HEK293T (cell line): ENCODE results near the gene ANKRD11.
A peak's percentile ranks its signal among the peaks of the same experiment; 100 is the strongest.

ENCODE experiments used
- ARNT ChIP-seq: fragments of 450-650 bp; IDR thresholded peaks from 2 replicates; pipeline ENCODE4 v1.6.1; 2017; ENCODE audit warnings: mild to moderate bottlenecking
- BHLHE40 ChIP-seq: fragments of 450-650 bp; IDR thresholded peaks from 2 replicates; pipeline ENCODE4 v1.6.1; 2016; ENCODE audit warnings: mild to moderate bottlenecking, moderate library complexity, borderline replicate concordance
- ELF4 ChIP-seq: fragments of 450-650 bp; IDR thresholded peaks from 2 replicates; pipeline ENCODE4 v1.6.1; 2017; ENCODE audit warnings: antibody characterized with exemption
- FOXA1 ChIP-seq: fragments of 450-650 bp; IDR thresholded peaks from 2 replicates; pipeline ENCODE4 v1.6.1; 2016; ENCODE audit warnings: mild to moderate bottlenecking
- FOXK2 ChIP-seq: fragments of 450-650 bp; IDR thresholded peaks from 2 replicates; pipeline ENCODE4 v1.6.1; 2016; ENCODE audit warnings: mild to moderate bottlenecking
- FOXM1 ChIP-seq: fragments of 450-650 bp; IDR thresholded peaks from 2 replicates; pipeline ENCODE4 v1.6.1; 2017; ENCODE audit warnings: mild to moderate bottlenecking, borderline replicate concordance
- L3MBTL2 ChIP-seq: fragments of 450-650 bp; conservative IDR thresholded peaks from 2 replicates; pipeline ENCODE4 v1.6.1; 2016; ENCODE audit warnings: mild to moderate bottlenecking
- SP1 ChIP-seq: fragments of 450-650 bp; IDR thresholded peaks from 2 replicates; pipeline ENCODE4 v1.6.1; 2017
- SUZ12 ChIP-seq: fragments of 450-650 bp; IDR thresholded peaks from 2 replicates; pipeline ENCODE4 v1.6.1; 2016; ENCODE audit warnings: mild to moderate bottlenecking
- TARDBP ChIP-seq: fragments of 450-650 bp; IDR thresholded peaks from 2 replicates; pipeline ENCODE4 v1.6.1; 2016
- ZNF384 ChIP-seq: fragments of 450-650 bp; IDR thresholded peaks from 2 replicates; pipeline ENCODE4 v1.6.1; 2016
- TF ChIP-seq, protein P1 (sequence below): fragments of 450-650 bp; IDR thresholded peaks from 2 replicates; pipeline ENCODE4 v1.6.1; 2016

DNA sequence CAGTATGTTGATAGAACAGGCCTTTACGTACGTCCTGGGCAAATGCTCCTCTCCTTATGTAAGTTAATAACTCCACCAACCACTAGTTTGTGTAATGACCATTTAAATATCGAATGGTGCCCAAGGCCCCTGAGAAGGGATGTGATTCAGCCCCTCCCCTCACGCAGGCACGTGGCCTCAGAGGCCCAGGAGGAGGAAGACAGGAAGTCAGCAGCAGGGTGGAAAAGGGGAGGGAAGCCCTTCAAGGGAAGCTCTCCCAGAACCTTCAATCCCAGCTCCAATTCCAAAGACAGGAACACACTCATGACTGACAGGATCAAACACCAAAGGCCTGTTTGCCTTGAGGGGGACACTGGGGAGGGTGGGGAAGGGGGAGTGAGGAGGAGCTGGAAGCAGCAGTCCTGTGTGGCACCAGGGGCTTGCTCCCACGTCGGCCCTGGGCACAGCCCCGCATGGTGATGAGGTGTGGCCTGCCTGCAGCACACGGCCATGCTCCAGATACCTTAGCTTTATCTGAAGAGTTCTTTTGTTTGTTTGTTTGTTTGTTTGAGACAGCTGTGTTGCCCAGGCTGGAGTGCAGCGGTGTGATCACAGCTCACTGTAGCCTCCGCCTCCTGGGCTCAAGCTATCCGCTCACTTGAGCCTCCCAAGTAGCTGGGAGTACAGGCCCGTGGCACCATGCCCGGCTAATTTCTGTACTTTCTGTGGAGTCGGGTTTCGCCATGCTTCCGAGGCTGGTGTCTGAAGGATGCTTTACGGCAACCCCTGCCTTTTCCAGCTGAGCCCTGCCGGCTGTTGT is 167.8 kb downstream of the ANKRD11 start:
- TF ChIP-seq FOXM1 = no peak
- TF ChIP-seq ZNF384 = no peak
- TF ChIP-seq, protein P1, sequence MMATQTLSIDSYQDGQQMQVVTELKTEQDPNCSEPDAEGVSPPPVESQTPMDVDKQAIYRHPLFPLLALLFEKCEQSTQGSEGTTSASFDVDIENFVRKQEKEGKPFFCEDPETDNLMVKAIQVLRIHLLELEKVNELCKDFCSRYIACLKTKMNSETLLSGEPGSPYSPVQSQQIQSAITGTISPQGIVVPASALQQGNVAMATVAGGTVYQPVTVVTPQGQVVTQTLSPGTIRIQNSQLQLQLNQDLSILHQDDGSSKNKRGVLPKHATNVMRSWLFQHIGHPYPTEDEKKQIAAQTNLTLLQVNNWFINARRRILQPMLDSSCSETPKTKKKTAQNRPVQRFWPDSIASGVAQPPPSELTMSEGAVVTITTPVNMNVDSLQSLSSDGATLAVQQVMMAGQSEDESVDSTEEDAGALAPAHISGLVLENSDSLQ = 0 out of 2 replicates have a peak, but pooled peaks have one; percentile 11
- TF ChIP-seq FOXA1 = no peak
- no peak for TF ChIP-seq FOXK2
- TF ChIP-seq ARNT = no peak
- TF ChIP-seq TARDBP = no peak
- TF ChIP-seq BHLHE40 = no peak
- TF ChIP-seq L3MBTL2 = peak; percentile 43; the same call in 1 of the 2 replicates
- TF ChIP-seq ELF4 = no peak
- TF ChIP-seq SUZ12 = no peak
- no peak for TF ChIP-seq SP1
